HCT116 (cell line): ENCODE data around the gene JADE1. TPM values are rescaled to one million over a fixed set of nuclear protein-coding genes. Genes with fewer than 3 reads are reported as not detected.
A peak's percentile ranks its signal among the peaks of the same experiment; 100 is the strongest.

ENCODE experiments used
- ATAC-seq: fragments of 200-7000 bp; cut with Tn5 transposase; 2 replicates; pipeline ENCODE4 v1.9.1; 2020; ENCODE audit warnings: mild to moderate bottlenecking, moderate library complexity
- BruUV-seq: library from RNA; stranded (reverse); fragments of 400-500 nt; replicated peaks from 2 replicates; lab custom pipeline; 2021; lab: Mats Ljungman, UMichigan
- CTCF ChIA-PET: fragments of 300-600 bp; sonication (Branson Sonifier 250); formaldehyde crosslinking; loops from one replicate; lab custom pipeline; 2021; ENCODE audit warnings: antibody characterized with exemption; lab: Charles Lee
- POLR2A ChIA-PET: fragments of 300-600, 350-600 bp; sonication (Branson Sonifier 250); formaldehyde crosslinking; loops from one replicate; lab custom pipeline; 2021; ENCODE audit warnings: antibody characterized with exemption; lab: Charles Lee
- RAD21 ChIA-PET, 2 experiments: fragments of 300-600 bp; sonication (Branson Sonifier 250); formaldehyde crosslinking; loops; one replicate each; lab custom pipeline; 2023; ENCODE audit warnings: low total read pairs in 2 of 2; ENCODE audit not compliant: uncharacterized antibody in 2 of 2, unreplicated experiment in 2 of 2, low non-redundant PET in 1 of 2; lab: Charles Lee
- DNase-seq: peaks from one replicate; pipeline ENCODE4 v3.0.0-alpha.2; 2010; ENCODE audit warnings: low read depth, low spot score
- H2AFZ ChIP-seq: fragments of 200-600 bp; shearing (Covaris generic), sonication (generic); 2 replicates; pipeline ENCODE4 v1.6.1; 2017; ENCODE audit warnings: low read depth, mixed run types, mixed read lengths, antibody characterized with exemption, low read length; ENCODE audit not compliant: poor library complexity, severe bottlenecking
- H3K27ac ChIP-seq: 2 replicates; pipeline ENCODE4 v1.5.1; 2012; ENCODE audit warnings: low read depth, low read length
- H3K27me3 ChIP-seq: fragments of 200-600 bp; sonication (generic); 2 replicates; pipeline ENCODE4 v1.6.1; 2016; ENCODE audit warnings: mixed run types, low read length, mixed read lengths; ENCODE audit not compliant: insufficient read depth
- H3K36me3 ChIP-seq, 2 experiments: fragments of 200-500 bp in 1 of 2; fragments of 200-600 bp in 1 of 2; sonication (Bioruptor generic) in 1 of 2; sonication (generic) in 1 of 2; 2 replicates each; pipeline versions ENCODE4 v1.5.1 to v1.6.1; 2014 to 2016; ENCODE audit warnings: low read length in 2 of 2, inconsistent platforms in 1 of 2, mixed read lengths in 1 of 2, mixed run types in 1 of 2; ENCODE audit not compliant: insufficient read depth in 2 of 2, control insufficient read depth in 1 of 2
- H3K4me1 ChIP-seq, 2 experiments: fragments of 200-600 bp in 1 of 2; sonication (generic) in 1 of 2; 2 replicates each; pipeline versions ENCODE4 v1.5.1 to v1.6.1; 2012 to 2017; ENCODE audit warnings: low read length in 2 of 2, inconsistent platforms in 1 of 2, mild to moderate bottlenecking in 1 of 2, mixed read lengths in 1 of 2, mixed run types in 1 of 2, moderate library complexity in 1 of 2; ENCODE audit not compliant: insufficient read depth in 2 of 2, control insufficient read depth in 1 of 2
- H3K4me2 ChIP-seq: fragments of 200-600 bp; sonication (generic); 2 replicates; pipeline ENCODE4 v1.6.1; 2017; ENCODE audit warnings: mixed run types, low read length, mixed read lengths
- H3K4me3 ChIP-seq, 2 experiments: fragments of 200-600 bp in 1 of 2; sonication (generic) in 1 of 2; replicated peaks in 1 of 2; 2 replicates each; pipeline ENCODE4 v1.5.1; 2011 to 2016; ENCODE audit warnings: low read length in 2 of 2, control low read depth in 1 of 2, low read depth in 1 of 2, mild to moderate bottlenecking in 1 of 2, mixed read lengths in 1 of 2, mixed run types in 1 of 2
- H3K79me2 ChIP-seq: fragments of 200-600 bp; sonication (generic); 2 replicates; pipeline ENCODE4 v1.6.1; 2017; ENCODE audit warnings: mild to moderate bottlenecking, mixed run types, low read length, moderate library complexity, mixed read lengths; ENCODE audit not compliant: insufficient read depth
- H3K9ac ChIP-seq: fragments of 200-600 bp; sonication (generic); 2 replicates; pipeline ENCODE4 v1.6.1; 2016; ENCODE audit warnings: low read length, mixed read lengths
- H3K9me2 ChIP-seq: fragments of 200-600 bp; sonication (generic), shearing (Covaris generic); 2 replicates; pipeline ENCODE4 v1.6.1; 2017; ENCODE audit warnings: mixed run types, mild to moderate bottlenecking, moderate library complexity; ENCODE audit not compliant: insufficient read depth
- H3K9me3 ChIP-seq, 2 experiments: fragments of 200-500 bp in 1 of 2; fragments of 200-600 bp in 1 of 2; sonication (Bioruptor generic) in 1 of 2; sonication (generic) in 1 of 2; 2 replicates each; pipeline ENCODE4 v1.6.1; 2014 to 2017; ENCODE audit warnings: low read length in 2 of 2, mixed read lengths in 2 of 2, inconsistent platforms in 1 of 2, low read depth in 1 of 2, mild to moderate bottlenecking in 1 of 2, mixed run types in 1 of 2, moderate library complexity in 1 of 2; ENCODE audit not compliant: control insufficient read depth in 1 of 2, insufficient read depth in 1 of 2
- H4K20me1 ChIP-seq: fragments of 200-600 bp; sonication (generic), shearing (Covaris generic); 2 replicates; pipeline ENCODE4 v1.6.1; 2017; ENCODE audit warnings: mixed run types, mild to moderate bottlenecking, moderate library complexity; ENCODE audit not compliant: insufficient read depth
- ATF3 ChIP-seq: IDR thresholded peaks from 2 replicates; pipeline ENCODE4 v1.6.1; 2012
- CBX3 ChIP-seq: IDR thresholded peaks from 2 replicates; pipeline ENCODE4 v1.6.1; 2012; ENCODE audit warnings: low read depth
- CEBPB ChIP-seq: IDR thresholded peaks from 2 replicates; pipeline ENCODE4 v1.6.1; 2012; ENCODE audit warnings: low read depth
- CTCF ChIP-seq, 3 experiments: fragments of 200-600 bp in 1 of 3; sonication (generic) in 1 of 3; IDR thresholded peaks in 2 of 3; conservative IDR thresholded peaks in 1 of 3; 2 replicates each; pipeline ENCODE4 v1.5.1; 2012 to 2017; ENCODE audit warnings: low read depth in 2 of 3, low read length in 2 of 3, antibody characterized with exemption in 1 of 3, borderline replicate concordance in 1 of 3, control low read depth in 1 of 3, mild to moderate bottlenecking in 1 of 3, mixed read lengths in 1 of 3, mixed run types in 1 of 3, moderate library complexity in 1 of 3; ENCODE audit not compliant: insufficient read depth in 1 of 3
- EGR1 ChIP-seq: IDR thresholded peaks from 2 replicates; pipeline ENCODE4 v1.6.1; 2012; ENCODE audit warnings: low read depth
- ELF1 ChIP-seq: IDR thresholded peaks from 2 replicates; pipeline ENCODE4 v1.6.1; 2012; ENCODE audit warnings: low read depth, borderline replicate concordance
- EZH2 ChIP-seq: fragments of 200-600 bp; sonication (generic); IDR thresholded peaks from 2 replicates; pipeline ENCODE4 v1.6.1; 2017; ENCODE audit warnings: antibody characterized with exemption, mixed run types
- EZH2phosphoT487 ChIP-seq: fragments of 200-600 bp; IDR thresholded peaks from 2 replicates; pipeline ENCODE4 v1.6.1; 2018; ENCODE audit warnings: antibody characterized with exemption, borderline replicate concordance
- FOSL1 ChIP-seq: IDR thresholded peaks from 2 replicates; pipeline ENCODE4 v1.6.1; 2012; ENCODE audit warnings: low read depth
- POLR2A ChIP-seq: IDR thresholded peaks from 2 replicates; pipeline ENCODE4 v1.7.0; 2011; ENCODE audit warnings: borderline replicate concordance; ENCODE audit not compliant: insufficient read depth, insufficient read length; ENCODE audit errors: extremely low read depth
- POLR2AphosphoS5 ChIP-seq: IDR thresholded peaks from 2 replicates; pipeline ENCODE4 v1.6.1; 2011; ENCODE audit warnings: mild to moderate bottlenecking, low read depth, low read length, moderate library complexity
- RAD21 ChIP-seq: IDR thresholded peaks from 2 replicates; pipeline ENCODE4 v1.6.1; 2012; ENCODE audit warnings: low read depth, mild to moderate bottlenecking
- REST ChIP-seq: IDR thresholded peaks from 2 replicates; pipeline ENCODE4 v1.6.1; 2012; ENCODE audit warnings: low read depth
- SIN3A ChIP-seq: IDR thresholded peaks from 2 replicates; pipeline ENCODE4 v1.6.1; 2012; ENCODE audit warnings: low read depth
- SP1 ChIP-seq: IDR thresholded peaks from 2 replicates; pipeline ENCODE4 v1.6.1; 2012; ENCODE audit warnings: low read depth
- TCF7L2 ChIP-seq: IDR thresholded peaks from 2 replicates; pipeline ENCODE4 v1.7.0; 2011; ENCODE audit warnings: borderline replicate concordance, inconsistent platforms; ENCODE audit not compliant: insufficient read depth, insufficient read length; ENCODE audit errors: extremely low read depth
- YY1 ChIP-seq: IDR thresholded peaks from 2 replicates; pipeline ENCODE4 v1.6.1; 2011; ENCODE audit warnings: low read length, low read depth, moderate library complexity, mild to moderate bottlenecking; ENCODE audit not compliant: insufficient replicate concordance; ENCODE audit errors: extremely low read depth
- ZFX ChIP-seq: fragments of 450-650 bp; IDR thresholded peaks from 2 replicates; pipeline ENCODE4 v1.6.1; 2017
- ZNF274 ChIP-seq: fragments of 200-500 bp; sonication (Bioruptor generic); IDR thresholded peaks from 2 replicates; pipeline ENCODE4 v1.6.1; 2014; ENCODE audit warnings: mild to moderate bottlenecking, low read depth, low read length, inconsistent platforms
- intact Hi-C: fragments of 100-400 bp; cut with micrococcal nuclease; formaldehyde crosslinking; loops from 2 replicates; pipeline ENCODE4 v1.10.0; 2022
- total RNA-seq: library from RNA; stranded (reverse); gene quantifications from one replicate; pipeline ENCODE4 v1.2.1, GENCODE V29; 2021; ENCODE audit not compliant: unreplicated experiment

The JADE1 gene
- total RNA-seq, 1 experiment from 2014 or later: 26.5 TPM

DNA sequence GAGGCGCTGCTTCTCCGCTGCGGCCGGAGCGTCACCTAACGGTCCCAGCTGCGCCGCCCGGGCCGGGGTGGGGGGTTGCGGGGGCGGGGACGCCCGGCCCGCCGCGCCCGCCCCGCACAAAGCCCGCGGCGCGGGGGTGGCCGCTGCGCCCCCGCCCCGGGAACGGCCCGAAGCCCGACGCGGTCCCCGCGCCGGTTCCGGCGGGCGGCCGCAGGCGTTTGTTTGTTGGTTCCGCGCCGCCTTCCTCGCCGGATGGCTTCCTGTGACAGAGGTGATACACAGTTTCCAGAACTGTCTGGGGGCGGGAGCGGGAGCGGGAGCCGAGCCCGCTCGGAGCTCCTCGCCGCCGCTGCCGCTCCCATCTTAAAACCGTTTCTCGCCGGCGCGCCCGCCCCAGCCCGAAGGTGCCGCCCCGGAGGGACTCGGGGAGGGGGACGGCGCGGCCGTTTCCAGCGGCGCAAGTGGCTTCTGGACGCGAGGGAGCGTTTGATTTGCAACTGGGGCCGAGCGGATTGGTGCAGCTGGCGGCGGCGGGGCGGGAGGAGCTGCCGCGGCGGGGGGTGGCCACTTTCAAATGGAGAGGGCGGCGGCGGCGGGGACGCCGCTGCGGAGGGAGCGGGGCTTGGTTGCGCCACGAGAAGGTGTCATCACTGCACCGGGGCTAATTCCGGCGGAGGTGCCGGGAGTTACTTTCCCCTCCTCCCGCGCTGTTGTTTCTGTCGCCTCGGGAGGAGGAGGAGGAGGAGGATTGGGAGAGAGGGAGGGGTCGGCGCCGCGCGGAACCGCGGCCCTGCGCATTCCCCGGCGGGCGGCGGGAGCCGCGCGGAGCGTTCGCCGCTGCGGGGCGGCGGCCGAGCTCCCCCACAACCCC, 2.3 kb downstream of the JADE1 start:
- no peaks in the 10 kb centered on the region for H3K36me3 ChIP-seq
- no peaks in the 10 kb centered on the region for H4K20me1 ChIP-seq
- ChIA-PET POLR2A (interaction anchor here (1.1 to 2.0 kb wide), 4 partner anchors 12 to 287 kb away, joined by 3 to 7 read pairs (median 4); no protein-coding TSS in a partner anchor), CTCF (interaction anchor here (1.9 kb wide), 1 partner anchor 237 kb away, joined by 9 read pairs; no protein-coding TSS in a partner anchor), RAD21 (no interaction called here)
- H3K9ac ChIP-seq: peak overlapping the region; percentile 82
- H3K27ac ChIP-seq: peak overlapping the region; percentile 91
- no peaks in the 10 kb centered on the region for H3K9me2 ChIP-seq
- peak overlapping the region; percentile 100 for H3K4me2 ChIP-seq
- intact Hi-C loops: loop anchor here (5.0 kb wide), 2 partner anchors 360 to 525 kb away; partner anchors contain the start of gene PGRMC2
- peak overlapping the region; percentile 84 to 92 for H3K4me3 ChIP-seq
- no peak overlapping the region for H2AFZ ChIP-seq
- H3K9me3 ChIP-seq: no peaks in the 10 kb centered on the region
- peaks cover 10 to 27% of the 10 kb centered on the region in 2 experiments; a peak in 3 of 4 replicates for H3K4me1 ChIP-seq
- H3K27me3 ChIP-seq: no peaks in the 10 kb centered on the region
- DNase-seq: peak; percentile 76
- ATAC-seq: peak; percentile 57
- no TSS peak for BruUV-seq
- peaks cover 42% of the 10 kb centered on the region for H3K79me2 ChIP-seq
- TF ChIP-seq RAD21: no peak
- TF ChIP-seq POLR2A: peak; percentile 16
- TF ChIP-seq CBX3: no peak
- no peak for TF ChIP-seq REST
- TF ChIP-seq ATF3: no peak
- TF ChIP-seq CTCF (IDR thresholded peaks at IDR 0.05 in 2 of 3, conservative IDR thresholded peaks at IDR 0.05 in 1 of 3; ENCODE audit: borderline replicate concordance in 1 of 3, insufficient read depth in 1 of 3, low read depth in 2 of 3, low read length in 2 of 3): no peak
- TF ChIP-seq ZFX: no peak
- peak; percentile 44; the same call in 1 of the 2 replicates for TF ChIP-seq SP1
- no peak for TF ChIP-seq ZNF274
- no peak for TF ChIP-seq FOSL1
- no peak; the same call in 1 of the 2 replicates for TF ChIP-seq SIN3A
- peak; percentile 28; the same call in 1 of the 2 replicates for TF ChIP-seq EGR1
- TF ChIP-seq CEBPB: no peak; the same call in 1 of the 2 replicates
- TF ChIP-seq YY1: no peak
- TF ChIP-seq TCF7L2: peak; percentile 77
- no peak for TF ChIP-seq EZH2phosphoT487
- no peak for TF ChIP-seq ELF1
- no peak for TF ChIP-seq EZH2
- peak; percentile 42; the same call in 1 of the 2 replicates for TF ChIP-seq POLR2AphosphoS5
